ENCODE measurements around the gene XRN1. TPM values are rescaled to one million over a fixed set of nuclear protein-coding genes. Genes with fewer than 3 reads are reported as not detected.

The XRN1 gene, protein sequence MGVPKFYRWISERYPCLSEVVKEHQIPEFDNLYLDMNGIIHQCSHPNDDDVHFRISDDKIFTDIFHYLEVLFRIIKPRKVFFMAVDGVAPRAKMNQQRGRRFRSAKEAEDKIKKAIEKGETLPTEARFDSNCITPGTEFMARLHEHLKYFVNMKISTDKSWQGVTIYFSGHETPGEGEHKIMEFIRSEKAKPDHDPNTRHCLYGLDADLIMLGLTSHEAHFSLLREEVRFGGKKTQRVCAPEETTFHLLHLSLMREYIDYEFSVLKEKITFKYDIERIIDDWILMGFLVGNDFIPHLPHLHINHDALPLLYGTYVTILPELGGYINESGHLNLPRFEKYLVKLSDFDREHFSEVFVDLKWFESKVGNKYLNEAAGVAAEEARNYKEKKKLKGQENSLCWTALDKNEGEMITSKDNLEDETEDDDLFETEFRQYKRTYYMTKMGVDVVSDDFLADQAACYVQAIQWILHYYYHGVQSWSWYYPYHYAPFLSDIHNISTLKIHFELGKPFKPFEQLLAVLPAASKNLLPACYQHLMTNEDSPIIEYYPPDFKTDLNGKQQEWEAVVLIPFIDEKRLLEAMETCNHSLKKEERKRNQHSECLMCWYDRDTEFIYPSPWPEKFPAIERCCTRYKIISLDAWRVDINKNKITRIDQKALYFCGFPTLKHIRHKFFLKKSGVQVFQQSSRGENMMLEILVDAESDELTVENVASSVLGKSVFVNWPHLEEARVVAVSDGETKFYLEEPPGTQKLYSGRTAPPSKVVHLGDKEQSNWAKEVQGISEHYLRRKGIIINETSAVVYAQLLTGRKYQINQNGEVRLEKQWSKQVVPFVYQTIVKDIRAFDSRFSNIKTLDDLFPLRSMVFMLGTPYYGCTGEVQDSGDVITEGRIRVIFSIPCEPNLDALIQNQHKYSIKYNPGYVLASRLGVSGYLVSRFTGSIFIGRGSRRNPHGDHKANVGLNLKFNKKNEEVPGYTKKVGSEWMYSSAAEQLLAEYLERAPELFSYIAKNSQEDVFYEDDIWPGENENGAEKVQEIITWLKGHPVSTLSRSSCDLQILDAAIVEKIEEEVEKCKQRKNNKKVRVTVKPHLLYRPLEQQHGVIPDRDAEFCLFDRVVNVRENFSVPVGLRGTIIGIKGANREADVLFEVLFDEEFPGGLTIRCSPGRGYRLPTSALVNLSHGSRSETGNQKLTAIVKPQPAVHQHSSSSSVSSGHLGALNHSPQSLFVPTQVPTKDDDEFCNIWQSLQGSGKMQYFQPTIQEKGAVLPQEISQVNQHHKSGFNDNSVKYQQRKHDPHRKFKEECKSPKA (N-terminal part only)
- total RNA-seq = 20.0 and 23.5 TPM in 2 replicates
- long read RNA-seq, partial matches to known transcripts = 56 of 78 reads
- long read RNA-seq, other reads (novel, unspliced or antisense) = 18 of 78 reads

DNA sequence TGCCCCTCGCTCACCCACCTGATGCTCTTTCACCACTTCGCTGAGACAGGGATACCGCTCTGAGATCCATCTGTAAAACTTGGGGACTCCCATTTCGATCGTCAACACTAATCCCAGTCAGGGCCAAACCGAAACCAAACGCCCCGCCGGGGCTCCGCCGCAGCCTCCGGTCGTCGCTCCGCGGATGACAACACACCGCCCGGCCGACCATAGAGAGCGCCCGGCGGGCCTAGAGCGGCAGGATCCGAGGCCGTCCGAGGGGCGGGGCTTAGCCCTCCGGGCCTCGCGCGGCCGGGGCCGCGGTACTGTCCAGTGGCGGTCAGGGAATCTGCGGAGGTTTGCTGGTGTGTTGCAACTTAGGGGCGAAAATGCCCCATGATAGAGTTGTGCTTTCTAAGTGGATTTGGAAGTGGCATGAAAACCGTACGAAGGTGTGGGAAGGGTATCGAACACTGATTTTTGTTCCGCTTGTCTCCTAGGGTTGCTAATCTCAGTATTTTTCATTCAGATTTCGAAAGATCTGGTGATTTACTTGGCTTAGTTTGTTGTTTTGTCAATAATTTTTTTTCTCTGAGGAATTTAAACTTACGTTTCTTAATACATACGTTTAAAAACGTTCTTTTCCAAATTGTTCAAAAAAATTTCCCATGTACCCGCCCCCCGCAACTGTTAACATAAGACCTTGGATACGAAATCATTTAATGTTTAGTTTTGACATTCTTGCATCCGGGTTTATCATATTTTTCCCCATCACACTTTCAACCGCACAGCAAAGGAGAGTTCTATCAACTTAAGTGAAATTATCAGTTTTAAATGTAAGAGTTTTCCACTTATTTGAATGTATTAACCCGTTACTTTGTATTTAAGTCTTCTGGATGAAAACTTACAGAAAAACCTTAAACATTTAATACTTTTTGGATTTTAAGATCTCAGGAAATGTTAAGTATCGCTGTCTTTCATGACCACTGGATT is at the start of gene XRN1:
Gene XRN1 (minus strand): TSS at position 186 of the 972 bp plus-strand sequence. CDS start 93 bp downstream, at position 93.
- H3K9me3 Mint-ChIP-seq = no peaks in the 10 kb centered on the region
- TF ChIP-seq, protein P1, sequence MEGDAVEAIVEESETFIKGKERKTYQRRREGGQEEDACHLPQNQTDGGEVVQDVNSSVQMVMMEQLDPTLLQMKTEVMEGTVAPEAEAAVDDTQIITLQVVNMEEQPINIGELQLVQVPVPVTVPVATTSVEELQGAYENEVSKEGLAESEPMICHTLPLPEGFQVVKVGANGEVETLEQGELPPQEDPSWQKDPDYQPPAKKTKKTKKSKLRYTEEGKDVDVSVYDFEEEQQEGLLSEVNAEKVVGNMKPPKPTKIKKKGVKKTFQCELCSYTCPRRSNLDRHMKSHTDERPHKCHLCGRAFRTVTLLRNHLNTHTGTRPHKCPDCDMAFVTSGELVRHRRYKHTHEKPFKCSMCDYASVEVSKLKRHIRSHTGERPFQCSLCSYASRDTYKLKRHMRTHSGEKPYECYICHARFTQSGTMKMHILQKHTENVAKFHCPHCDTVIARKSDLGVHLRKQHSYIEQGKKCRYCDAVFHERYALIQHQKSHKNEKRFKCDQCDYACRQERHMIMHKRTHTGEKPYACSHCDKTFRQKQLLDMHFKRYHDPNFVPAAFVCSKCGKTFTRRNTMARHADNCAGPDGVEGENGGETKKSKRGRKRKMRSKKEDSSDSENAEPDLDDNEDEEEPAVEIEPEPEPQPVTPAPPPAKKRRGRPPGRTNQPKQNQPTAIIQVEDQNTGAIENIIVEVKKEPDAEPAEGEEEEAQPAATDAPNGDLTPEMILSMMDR (conservative IDR thresholded peaks at IDR 0.05) = no peak
- peak within 1 kb of the TSS; percentile 98 for H3K4me3 Mint-ChIP-seq
- H3K4me1 Mint-ChIP-seq = peaks cover 41% of the 10 kb centered on the region
- peak; percentile 98 for DNase-seq (ENCODE audit: low read depth, low spot score)
- peak within 1 kb of the TSS; percentile 100 for H3K27ac Mint-ChIP-seq (ENCODE audit: unreplicated experiment)
- no peaks in the 10 kb centered on the region for H3K27me3 Mint-ChIP-seq (ENCODE audit: low read depth)
- H3K36me3 Mint-ChIP-seq (ENCODE audit: low read depth) = peaks cover 2% of the 10 kb centered on the region

DNA sequence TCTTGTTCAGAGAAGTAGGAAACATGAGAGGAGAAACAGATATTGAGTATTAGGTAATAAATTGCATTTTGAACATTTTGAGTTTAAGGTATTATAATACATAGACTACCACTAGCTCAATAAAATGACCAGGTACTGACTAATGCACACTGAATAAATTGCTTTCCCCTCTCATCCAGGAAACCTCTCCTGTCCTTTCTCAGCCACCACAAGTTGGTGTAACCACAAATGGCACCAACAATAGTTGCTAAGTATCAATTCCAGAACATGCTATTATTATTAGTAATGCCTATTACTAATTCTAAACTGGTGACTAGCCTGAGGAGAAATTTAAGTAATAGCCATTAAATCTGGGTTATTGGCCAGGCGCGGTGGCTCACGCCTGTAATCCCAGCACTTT is 47.3 kb upstream of the XRN1 start:
- Mint-ChIP-seq H3K4me1 (no peaks in the 10 kb centered on the region), H3K4me3 (no peak overlapping the region)

DNA sequence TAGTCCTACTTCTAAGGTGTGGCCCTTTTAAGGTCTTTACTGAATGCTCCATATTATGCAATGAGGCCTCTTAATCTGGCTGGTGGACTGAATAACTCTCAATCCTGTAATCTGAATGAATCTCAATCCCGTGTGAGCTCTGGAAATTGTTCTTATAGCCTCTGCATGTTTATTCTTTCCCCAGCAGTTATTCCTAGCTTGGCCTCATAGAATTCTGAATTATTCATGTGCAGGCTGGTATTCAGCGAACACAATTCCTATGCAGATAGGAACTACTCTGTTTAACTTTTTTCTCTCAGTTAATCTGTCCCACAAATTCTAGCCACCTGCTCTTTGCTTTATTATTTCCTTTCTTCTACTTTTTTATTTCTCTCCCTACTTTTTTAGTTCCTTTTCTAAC is 44.3 kb upstream of the XRN1 start:
- TF ChIP-seq, protein P1 (conservative IDR thresholded peaks at IDR 0.05) = no peak
- H3K9me3 Mint-ChIP-seq = no peaks in the 10 kb centered on the region
- H3K4me1 Mint-ChIP-seq = no peaks in the 10 kb centered on the region
- no peak overlapping the region for H3K4me3 Mint-ChIP-seq
- H3K36me3 Mint-ChIP-seq (ENCODE audit: low read depth) = peaks cover 23% of the 10 kb centered on the region
- no peak overlapping the region for H3K27ac Mint-ChIP-seq (ENCODE audit: unreplicated experiment)
- no peak for DNase-seq (ENCODE audit: low read depth, low spot score)
- no peaks in the 10 kb centered on the region for H3K27me3 Mint-ChIP-seq (ENCODE audit: low read depth)

More for the DNA sequence above, 47.3 kb upstream of the XRN1 start:
- H3K27me3 Mint-ChIP-seq (ENCODE audit: low read depth) = no peaks in the 10 kb centered on the region
- DNase-seq (ENCODE audit: low read depth, low spot score) = no peak
- H3K27ac Mint-ChIP-seq (ENCODE audit: unreplicated experiment) = no peak overlapping the region
- H3K36me3 Mint-ChIP-seq (ENCODE audit: low read depth) = peaks cover 3% of the 10 kb centered on the region
- H3K9me3 Mint-ChIP-seq = no peaks in the 10 kb centered on the region
- TF ChIP-seq, protein P1 (conservative IDR thresholded peaks at IDR 0.05) = no peak

DNA sequence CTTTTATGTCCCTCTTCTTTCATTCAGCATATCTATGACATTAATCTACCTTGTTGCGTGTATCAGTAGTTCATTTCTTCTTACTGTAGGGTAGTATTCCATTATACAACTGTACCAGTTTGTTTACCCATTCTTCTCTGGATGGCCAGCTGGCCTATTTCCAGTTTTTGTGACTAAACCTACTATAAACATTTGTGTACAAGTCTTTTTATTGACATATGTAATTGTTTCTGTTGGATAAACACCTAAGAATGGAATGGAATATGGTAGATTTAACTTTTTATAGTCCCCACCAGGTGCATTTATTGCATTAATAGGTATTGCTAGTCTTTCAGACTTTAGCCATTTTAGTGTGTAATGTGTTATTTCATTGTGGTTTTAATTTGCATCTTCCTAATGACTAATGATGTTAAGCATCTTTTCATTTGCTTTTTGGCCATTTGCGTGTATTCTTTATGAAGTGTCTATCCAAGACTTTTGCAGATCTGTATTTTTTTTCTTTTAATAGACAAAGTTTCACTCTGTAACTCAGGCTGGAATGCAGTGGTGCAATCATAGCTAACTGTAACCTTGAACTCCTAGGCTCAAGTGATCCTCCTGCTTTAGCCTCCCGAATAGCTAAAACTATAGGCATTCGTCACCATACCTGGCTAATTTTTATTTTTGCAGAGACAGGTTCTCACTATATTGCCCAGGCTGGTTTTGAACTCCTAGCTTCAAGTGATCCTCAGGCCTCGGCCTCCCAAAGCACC is 41.9 kb upstream of the XRN1 start:
- TF ChIP-seq, protein P1 (conservative IDR thresholded peaks at IDR 0.05) = no peak
- Mint-ChIP-seq H3K9me3 (no peaks in the 10 kb centered on the region), H3K4me1 (no peaks in the 10 kb centered on the region), H3K27ac (ENCODE audit: unreplicated experiment) (no peak overlapping the region), H3K27me3 (ENCODE audit: low read depth) (no peaks in the 10 kb centered on the region), H3K4me3 (no peak overlapping the region), H3K36me3 (ENCODE audit: low read depth) (peaks cover 35% of the 10 kb centered on the region)
- no peak for DNase-seq (ENCODE audit: low read depth, low spot score)
